Esophagus muscularis mucosa (tissue), 4 donors: Measurements from ENCODE around the gene PNP. TPM values are rescaled to one million over a fixed set of nuclear protein-coding genes. Genes with fewer than 3 reads are reported as not detected.

Source experiments
- DNase-seq: peaks from one replicate; pipeline ENCODE4 v3.0.0-alpha.2; 2017; ENCODE audit errors: extremely low spot score
- H3K27ac ChIP-seq, 4 donors: fragments of 200-600 bp; sonication (generic); replicated peaks in 1 of 4; 1 replicate in 3 of 4; 2 replicates in 1 of 4; pipeline ENCODE4 v1.5.1; 2016 to 2019; ENCODE audit warnings: mild to moderate bottlenecking in 1 of 4
- H3K27me3 ChIP-seq, 4 donors: fragments of 200-600 bp; sonication (generic); one replicate each; pipeline versions ENCODE4 v1.5.1 to v1.6.0; 2016 to 2019
- H3K36me3 ChIP-seq, 4 donors: fragments of 200-600 bp; sonication (generic); one replicate each; pipeline ENCODE4 v1.5.1; 2016 to 2019
- H3K4me1 ChIP-seq, 4 donors: fragments of 200-600 bp; sonication (generic); one replicate each; pipeline ENCODE4 v1.5.1; 2016 to 2019
- H3K4me3 ChIP-seq, 4 donors: fragments of 200-600 bp; sonication (generic); 1 replicate in 2 of 4; 2 replicates in 2 of 4; pipeline ENCODE4 v1.5.1; 2016 to 2019; ENCODE audit warnings: mild to moderate bottlenecking in 4 of 4, moderate library complexity in 1 of 4
- H3K9me3 ChIP-seq, 4 donors: fragments of 200-600 bp; sonication (generic); 1 replicate in 3 of 4; 2 replicates in 1 of 4; pipeline ENCODE4 v1.5.1; 2016 to 2019
- CTCF ChIP-seq, 3 experiments: fragments of 200-600 bp in 2 of 3; fragments of 450-650 bp in 1 of 3; sonication (generic) in 2 of 3; IDR thresholded peaks; one replicate each; pipeline ENCODE4 v1.5.1; 2017 to 2019; ENCODE audit warnings: antibody characterized with exemption in 3 of 3, mild to moderate bottlenecking in 2 of 3, moderate library complexity in 1 of 3
- EP300 ChIP-seq: sonication (generic); formaldehyde crosslinking; IDR thresholded peaks from one replicate; pipeline ENCODE4 v1.6.1; 2017; ENCODE audit warnings: antibody characterized with exemption
- POLR2A ChIP-seq: fragments of 450-650 bp; IDR thresholded peaks from one replicate; pipeline ENCODE4 v1.6.1; 2017; ENCODE audit warnings: antibody characterized with exemption, moderate library complexity, mild to moderate bottlenecking, low read depth
- POLR2AphosphoS5 ChIP-seq, 2 donors: sonication (generic); formaldehyde crosslinking; IDR thresholded peaks; one replicate each; pipeline ENCODE4 v1.6.1; 2017; ENCODE audit warnings: antibody characterized with exemption in 2 of 2
- WGBS: methylation state at CpG from one replicate; pipeline ENCODE4 v1.1.5; 2018; 5-methylcytosine and 5-hydroxymethylcytosine counted together
- intact Hi-C: fragments of 100-400 bp; cut with DNase I; formaldehyde crosslinking; loops from one replicate; pipeline ENCODE4 v1.15.1; 2023
- total RNA-seq, 4 donors: library from RNA; depleted of rRNA; stranded (reverse); fragments of >200 nt; gene quantifications; one replicate each; pipeline versions ENCODE4 v1.1.0 to v1.2.1, GENCODE V29; 2016

Gene PNP
- total RNA-seq, 4 donors from 2014 or later, result 4.2 to 85.2 (median 14.2) TPM

GRCh38 chr14:20494935-20495766 is 25.9 kb downstream of the PNP start:
- Histone ChIP-seq H3K36me3 (no peaks in the 10 kb centered on the region), H3K27ac (no peak overlapping the region), H3K4me3 (no peak overlapping the region), H3K4me1 (peaks cover 0 to 4% (median 1%) of the 10 kb centered on the region in 4 donors), H3K27me3 (peaks cover 0 to 5% (median 0%) of the 10 kb centered on the region in 4 donors), H3K9me3 (no peaks in the 10 kb centered on the region)
- no peak for DNase-seq
- no peak for TF ChIP-seq POLR2A
- no peak for TF ChIP-seq CTCF (IDR thresholded peaks at IDR 0.05)
- no peak for TF ChIP-seq EP300
- TF ChIP-seq POLR2AphosphoS5 (IDR thresholded peaks at IDR 0.05), result no peak
- intact Hi-C loops, result no loop called here
- WGBS, result 85% methylated on average over 8 of the region's 8 CpGs

- no peaks in the 10 kb centered on the region for H3K27me3 ChIP-seq
- no peaks in the 10 kb centered on the region for H3K36me3 ChIP-seq
- no peak for DNase-seq
- TF ChIP-seq POLR2A, result no peak
- TF ChIP-seq EP300, result no peak
- no peak for TF ChIP-seq CTCF (IDR thresholded peaks at IDR 0.05)
- TF ChIP-seq POLR2AphosphoS5 (IDR thresholded peaks at IDR 0.05), result no peak
- H3K9me3 ChIP-seq, result no peaks in the 10 kb centered on the region
- intact Hi-C loops, result no loop called here
- 89% methylated on average over 2 of the region's 2 CpGs for WGBS
- no peak overlapping the region for H3K4me3 ChIP-seq
- H3K4me1 ChIP-seq, result no peaks in the 10 kb centered on the region
- H3K27ac ChIP-seq, result no peak overlapping the region
These were observed 29.4 kb downstream of the PNP start for GRCh38 chr14:20498622-20499021.

- no peak for TF ChIP-seq POLR2AphosphoS5 (IDR thresholded peaks at IDR 0.05)
- TF ChIP-seq CTCF (IDR thresholded peaks at IDR 0.05), result no peak
- TF ChIP-seq POLR2A, result no peak
- no peak for TF ChIP-seq EP300
These were observed 29.9 kb downstream of the PNP start for GRCh38 chr14:20499108-20499507.

GRCh38 chr14:20499881-20500280 is 30.7 kb downstream of the PNP start:
- no peak overlapping the region for H3K4me3 ChIP-seq
- no peaks in the 10 kb centered on the region for H3K9me3 ChIP-seq
- no peaks in the 10 kb centered on the region for H3K36me3 ChIP-seq
- intact Hi-C loops, result no loop called here
- H3K27ac ChIP-seq, result no peak overlapping the region
- no peak for TF ChIP-seq POLR2AphosphoS5 (IDR thresholded peaks at IDR 0.05)
- no peak for TF ChIP-seq EP300
- TF ChIP-seq POLR2A, result no peak
- no peak for TF ChIP-seq CTCF (IDR thresholded peaks at IDR 0.05)
- no peaks in the 10 kb centered on the region for H3K4me1 ChIP-seq
- WGBS, result 88% methylated on average over 5 of the region's 5 CpGs
- no peak for DNase-seq
- no peaks in the 10 kb centered on the region for H3K27me3 ChIP-seq

More at GRCh38 chr14:20499108-20499507, 29.9 kb downstream of the PNP start:
- 57% methylated on average over 4 of the region's 4 CpGs for WGBS
- intact Hi-C loops, result no loop called here
- no peak overlapping the region for H3K27ac ChIP-seq
- no peak for DNase-seq
- no peaks in the 10 kb centered on the region for H3K27me3 ChIP-seq
- H3K4me3 ChIP-seq, result no peak overlapping the region
- H3K4me1 ChIP-seq, result no peaks in the 10 kb centered on the region
- no peaks in the 10 kb centered on the region for H3K36me3 ChIP-seq
- no peaks in the 10 kb centered on the region for H3K9me3 ChIP-seq
